ENCODE data around the gene PRM1. TPM values are rescaled to one million over a fixed set of nuclear protein-coding genes. Genes with fewer than 3 reads are reported as not detected.

Gene PRM1
- polyA plus RNA-seq (ENCODE audit: insufficient read length in 4 of 4): not detected

GRCh38 chr16:11280616-11281522 lies at the start of gene PRM1:
Gene PRM1 (minus strand): TSS chr16:11281330. CDS start chr16:11281238, 92 bp downstream.
- DNase-seq (ENCODE audit: low read depth in 4 of 4, low spot score in 2 of 4): no peak

DNA sequence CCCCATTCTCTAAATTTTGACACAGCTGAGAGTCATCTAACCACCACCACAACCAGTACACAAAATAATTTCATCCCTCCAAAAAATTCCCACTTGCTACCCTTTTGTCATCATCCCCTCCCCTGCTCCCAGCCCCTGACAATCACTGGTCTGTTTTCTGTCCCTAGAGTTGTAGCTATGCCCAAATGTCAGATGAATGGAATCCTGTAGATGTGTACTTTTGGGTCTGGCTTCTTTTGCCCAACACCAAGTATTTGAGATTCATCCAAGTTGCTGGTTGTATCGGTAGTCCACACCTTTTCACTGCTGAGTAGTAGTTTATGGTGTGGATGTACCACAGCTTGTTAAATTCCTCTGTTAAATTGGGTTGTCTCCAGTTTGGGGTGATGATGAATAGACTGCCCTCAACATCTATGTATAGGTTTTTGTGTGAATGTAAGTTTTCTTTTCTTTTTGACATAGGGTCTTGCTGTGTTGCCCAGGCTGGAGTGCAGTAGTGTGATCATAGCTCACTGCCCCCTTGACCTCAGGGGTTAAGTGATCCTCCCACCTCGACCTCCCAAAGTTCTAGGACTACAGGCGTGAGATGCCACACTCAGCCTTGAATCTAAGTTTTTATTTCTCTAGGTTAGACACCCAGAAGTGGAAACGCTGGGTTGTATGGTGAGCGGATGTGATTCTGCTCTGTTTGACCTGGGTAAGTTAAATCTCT lies 49.6 kb upstream of the PRM1 start:
- DNase-seq (ENCODE audit: low read depth in 4 of 4, low spot score in 2 of 4): no peak

- DNase-seq (ENCODE audit: low read depth in 4 of 4, low spot score in 2 of 4): no peak
Observed at GRCh38 chr16:11329891-11330290, 48.8 kb upstream of the PRM1 start.

DNA sequence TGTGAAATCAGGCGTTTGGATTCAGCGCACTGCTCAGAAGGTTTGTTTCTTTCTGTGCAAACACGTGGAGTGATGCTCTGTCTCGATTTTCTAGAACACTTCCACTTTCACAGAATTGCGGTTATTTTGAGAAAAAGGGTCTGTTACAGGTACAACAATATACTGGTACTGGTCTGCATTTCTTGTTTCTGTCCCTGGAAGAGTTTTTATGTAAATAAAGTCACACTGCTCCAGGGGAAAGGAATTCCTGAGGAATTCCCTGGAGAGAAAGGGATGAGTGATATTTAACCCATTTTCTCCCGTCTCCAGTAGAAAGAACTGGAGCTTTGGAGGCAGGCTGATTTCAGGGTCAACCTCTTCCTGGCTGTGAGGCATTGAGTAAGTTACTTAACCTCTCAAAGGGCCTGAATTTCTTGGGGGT lies 48.0 kb upstream of the PRM1 start:
- no peak for DNase-seq (ENCODE audit: low read depth in 4 of 4, low spot score in 2 of 4)

DNA sequence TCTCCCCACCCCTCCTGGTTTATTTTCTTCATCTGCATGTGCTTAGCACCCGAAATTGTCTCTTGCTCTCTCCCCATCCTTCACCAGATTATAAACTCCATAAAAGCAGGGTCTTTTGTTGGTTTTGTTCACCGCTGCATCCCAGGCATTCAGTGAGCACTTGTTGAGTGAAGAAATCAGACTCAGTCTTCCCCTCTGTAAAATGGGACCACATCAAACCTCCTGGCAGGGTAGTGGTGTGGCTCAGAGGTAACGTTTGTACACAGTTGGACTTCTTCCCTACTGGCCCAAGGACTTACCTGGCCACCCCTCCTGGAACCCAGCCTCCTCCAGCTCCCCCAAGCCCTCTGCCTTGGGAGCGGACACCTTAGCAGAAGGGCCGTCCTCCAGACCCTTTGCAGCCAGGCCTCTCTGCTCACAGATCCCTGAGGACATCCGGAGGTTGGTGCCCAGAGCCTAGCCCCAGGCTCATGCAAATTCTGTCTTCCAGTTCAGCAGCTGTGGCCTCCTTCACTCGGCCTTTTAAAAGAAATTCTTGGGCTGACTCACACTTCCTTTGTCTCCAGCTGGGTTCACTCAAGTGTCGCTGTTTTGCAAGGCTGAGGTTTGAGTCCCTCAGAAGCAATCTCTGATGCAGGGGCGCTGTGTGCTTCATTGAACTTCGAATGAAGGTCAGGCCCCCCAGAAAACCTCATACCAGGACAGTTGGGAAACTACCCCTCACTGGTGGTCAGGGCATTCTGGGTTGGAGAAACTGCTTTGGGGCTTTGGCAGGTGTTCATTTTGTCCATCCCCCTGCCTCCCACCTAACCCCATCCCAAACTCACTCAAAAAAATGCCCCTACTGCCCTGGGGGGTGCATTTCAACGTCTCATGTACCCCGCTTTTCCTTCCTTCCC lies 47.3 kb upstream of the PRM1 start:
- peak in 3 of 4 donors; percentile 76 to 94 (median 85) for DNase-seq (ENCODE audit: low read depth in 4 of 4, low spot score in 2 of 4)

- DNase-seq (ENCODE audit: low read depth in 4 of 4, low spot score in 2 of 4): no peak
Observed at GRCh38 chr16:11327277-11328171, 46.4 kb upstream of the PRM1 start.

- DNase-seq (ENCODE audit: low read depth in 4 of 4, low spot score in 2 of 4): no peak
Observed at GRCh38 chr16:11326737-11327276, 45.7 kb upstream of the PRM1 start.

- DNase-seq (ENCODE audit: low read depth in 4 of 4, low spot score in 2 of 4): no peak
Observed at GRCh38 chr16:11326084-11326736, 45.1 kb upstream of the PRM1 start.

GRCh38 chr16:11325404-11326083 lies 44.4 kb upstream of the PRM1 start:
- no peak for DNase-seq (ENCODE audit: low read depth in 4 of 4, low spot score in 2 of 4)

- DNase-seq (ENCODE audit: low read depth in 4 of 4, low spot score in 2 of 4): no peak
Observed at GRCh38 chr16:11323551-11324336, 42.6 kb upstream of the PRM1 start.

GRCh38 chr16:11322823-11323222 lies 41.7 kb upstream of the PRM1 start:
- DNase-seq (ENCODE audit: low read depth in 4 of 4, low spot score in 2 of 4): no peak

DNA sequence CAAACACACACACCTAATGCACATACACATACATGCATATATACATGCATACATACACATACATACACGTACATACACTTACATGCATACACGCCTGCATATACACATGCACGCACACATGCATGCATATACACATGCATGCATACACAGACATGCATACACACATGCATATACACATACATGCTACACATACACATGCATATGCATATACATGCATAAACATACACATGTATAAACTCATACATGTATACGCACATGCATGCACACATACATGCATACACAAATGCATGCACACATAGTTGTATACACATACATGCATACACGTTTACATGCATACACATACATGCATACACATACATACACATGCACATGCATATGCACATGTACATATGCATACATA lies 40.5 kb upstream of the PRM1 start:
- DNase-seq (ENCODE audit: low read depth in 4 of 4, low spot score in 2 of 4): no peak

DNA sequence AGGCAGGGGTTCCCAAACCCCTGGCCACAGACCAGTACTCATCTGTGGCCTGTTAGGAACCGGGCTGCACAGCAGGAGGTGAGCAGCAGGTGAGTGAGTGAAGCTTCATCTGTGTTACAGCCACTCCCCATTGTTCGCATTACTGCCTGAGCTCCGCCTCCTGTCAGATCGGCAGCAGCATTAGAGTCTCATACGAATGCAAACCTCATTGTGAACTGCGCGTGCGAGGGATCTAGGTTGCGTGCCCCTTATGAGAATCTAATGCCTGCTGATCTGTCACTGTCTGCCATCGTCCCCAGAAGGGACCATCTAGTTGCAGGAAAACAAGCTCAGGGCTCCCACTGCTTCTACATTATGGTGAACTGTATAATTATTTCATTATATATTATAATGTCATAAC lies 39.0 kb upstream of the PRM1 start:
- DNase-seq (ENCODE audit: low read depth in 4 of 4, low spot score in 2 of 4): no peak

DNA sequence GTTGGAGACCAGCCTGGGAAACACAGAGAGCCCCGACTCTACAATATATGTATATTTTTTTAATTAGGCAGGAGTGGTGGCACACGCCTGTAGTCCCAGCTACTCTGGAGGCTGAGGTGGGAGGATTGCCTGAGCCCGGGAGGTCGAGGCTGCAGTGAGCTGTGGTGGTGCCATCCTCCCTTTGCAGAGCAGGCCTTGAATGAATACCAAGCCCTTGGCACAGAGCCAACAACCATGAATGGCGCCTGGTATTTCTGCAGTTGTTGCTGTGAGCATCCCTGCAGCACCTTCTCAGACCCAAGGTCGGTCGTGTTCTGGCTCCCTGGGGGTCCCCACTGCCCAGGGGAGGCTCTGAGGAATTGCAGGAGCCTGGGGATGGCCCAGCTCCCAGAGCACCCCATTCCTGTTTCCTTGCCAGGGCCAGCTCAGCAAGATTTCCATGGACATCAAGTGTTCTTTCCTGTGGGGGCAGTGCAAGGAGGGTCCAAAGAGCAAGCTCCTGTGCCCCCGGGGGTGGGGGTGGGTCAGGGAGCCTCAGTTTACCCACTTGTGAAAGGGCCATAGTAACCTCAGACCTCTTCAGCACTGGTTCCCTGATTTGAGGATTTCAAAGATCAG lies 38.5 kb upstream of the PRM1 start:
- no peak for DNase-seq (ENCODE audit: low read depth in 4 of 4, low spot score in 2 of 4)

DNA sequence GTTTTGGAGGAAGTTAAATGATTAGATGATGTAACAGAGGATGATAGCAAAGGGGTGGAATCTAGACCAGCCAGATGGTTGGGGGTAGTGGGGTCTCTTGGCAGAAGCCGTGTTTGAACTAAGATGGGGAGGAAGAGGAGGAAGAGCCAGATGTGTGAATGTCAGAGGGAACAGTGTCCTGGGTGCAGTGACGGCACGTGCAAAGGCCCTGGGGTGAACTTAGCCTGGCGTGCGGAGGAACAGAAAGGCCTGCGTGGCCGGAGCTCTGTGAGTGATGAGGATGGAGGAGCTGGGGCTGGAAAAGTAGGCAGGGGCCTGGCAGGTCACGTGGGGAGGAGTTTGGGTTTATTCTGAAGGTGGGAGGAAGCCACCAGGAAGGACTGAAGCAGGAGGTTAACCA lies 37.7 kb upstream of the PRM1 start:
- no peak for DNase-seq (ENCODE audit: low read depth in 4 of 4, low spot score in 2 of 4)

DNA sequence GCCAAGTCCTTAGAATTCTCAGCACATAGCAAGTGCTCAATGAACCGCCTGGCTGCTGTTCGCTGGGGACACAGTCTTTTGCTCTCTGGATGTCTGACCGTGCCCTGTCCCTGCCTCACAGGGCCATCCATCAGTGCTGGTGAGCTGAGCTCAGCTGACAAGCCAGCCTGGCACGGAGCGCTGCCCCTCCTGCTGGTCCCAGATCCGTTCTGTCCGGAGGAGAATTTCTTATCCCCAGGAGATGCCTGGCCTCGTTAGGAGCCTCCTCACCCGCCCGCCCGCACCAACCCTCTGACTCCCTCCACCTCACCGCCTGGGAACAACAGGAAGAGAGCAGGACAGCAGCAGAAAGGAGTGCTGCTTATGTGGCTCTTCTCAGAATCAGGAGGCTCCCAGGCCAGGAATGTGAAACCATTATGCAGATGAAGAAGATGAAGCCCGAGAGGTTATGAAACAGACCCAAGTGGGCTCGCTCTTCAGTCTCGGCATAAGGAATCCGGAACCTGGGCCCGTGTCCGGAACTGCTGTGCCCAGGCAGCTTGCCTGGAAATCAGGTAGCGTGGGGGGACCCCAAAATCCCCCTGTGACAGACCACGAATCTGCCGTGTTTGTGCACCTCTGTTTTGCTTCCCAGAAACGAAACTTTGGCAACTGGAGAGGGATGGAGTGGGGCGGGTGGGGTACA lies 35.3 kb upstream of the PRM1 start:
- DNase-seq (ENCODE audit: low read depth in 4 of 4, low spot score in 2 of 4): no peak

DNA sequence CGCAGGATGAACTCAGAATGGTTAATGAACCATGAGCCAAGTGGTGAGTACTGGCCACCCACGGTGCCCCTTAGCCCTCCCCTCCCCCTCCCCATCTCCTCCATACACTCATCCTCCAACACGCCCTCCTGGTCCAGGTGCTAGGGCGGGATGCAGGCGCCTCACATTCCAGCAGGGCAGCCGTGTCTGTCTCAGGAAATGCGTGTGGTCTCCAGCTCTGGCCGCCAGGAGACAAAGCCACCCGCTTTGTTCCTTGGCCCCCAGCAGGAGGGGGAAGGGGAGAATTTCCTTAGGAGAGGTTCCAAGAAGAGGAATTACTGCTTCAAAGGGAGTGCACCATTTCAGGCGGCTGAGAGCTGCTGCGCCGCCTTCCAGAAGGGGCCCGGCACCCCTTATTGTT lies 34.4 kb upstream of the PRM1 start:
- DNase-seq (ENCODE audit: low read depth in 4 of 4, low spot score in 2 of 4): no peak

Measured in left renal cortex interstitium (tissue), 4 donors.